SK-N-SH (cell line): Measurements from ENCODE around the gene R3HDM2. TPM values are rescaled to one million over a fixed set of nuclear protein-coding genes. Genes with fewer than 3 reads are reported as not detected.
"Not testable (repeated sequence)": the region's sequence is repeated elsewhere in the genome, so short reads cannot be mapped to it uniquely, and the experiment has no call there.

Experiments used
- CTCF ChIA-PET: fragments of 300-600, 350-600 bp; formaldehyde crosslinking; extraction: SDS; loops from one replicate; lab custom pipeline; 2021; lab: Yijun Ruan, JAX
- POLR2A ChIA-PET: fragments of 350-600 bp; sonication (Branson Sonifier 250); formaldehyde crosslinking; extraction: SDS; loops from one replicate; lab custom pipeline; 2020; ENCODE audit warnings: antibody characterized with exemption, inconsistent platforms; lab: Yijun Ruan, JAX
- DNase-seq: peaks from one replicate; pipeline ENCODE4 v3.0.0; 2012
- H2AFZ ChIP-seq: fragments of 200-600 bp; sonication (generic); 2 replicates; pipeline ENCODE4 v1.8.1; 2016; ENCODE audit warnings: antibody characterized with exemption, mild to moderate bottlenecking, low read depth
- H3F3A ChIP-seq: fragments of 200-600 bp; sonication (generic); replicated peaks from 2 replicates; pipeline ENCODE3; 2016; ENCODE audit warnings: antibody characterized with exemption, mild to moderate bottlenecking; ENCODE audit not compliant: insufficient read depth
- H3K27ac ChIP-seq, 2 experiments: fragments of 200-500 bp in 1 of 2; fragments of 200-600 bp in 1 of 2; sonication (Bioruptor generic) in 1 of 2; sonication (generic), shearing (Covaris generic) in 1 of 2; 2 replicates each; pipeline versions ENCODE4 v1.5.1 to v1.6.1; 2014 to 2016; ENCODE audit warnings: low read depth in 2 of 2, inconsistent platforms in 1 of 2, low read length in 1 of 2, mild to moderate bottlenecking in 1 of 2, mixed read lengths in 1 of 2
- H3K27me3 ChIP-seq: fragments of 200-600 bp; sonication (generic), shearing (Covaris generic); 2 replicates; pipeline ENCODE4 v1.6.1; 2016; ENCODE audit warnings: mixed run types; ENCODE audit not compliant: insufficient read depth
- H3K36me3 ChIP-seq, 2 experiments: fragments of 200-500 bp in 1 of 2; fragments of 200-600 bp in 1 of 2; sonication (Bioruptor generic) in 1 of 2; sonication (generic) in 1 of 2; replicated peaks in 1 of 2; 2 replicates each; pipeline versions ENCODE3 to v1.5.1; 2014 to 2016; ENCODE audit warnings: low read length in 1 of 2, mild to moderate bottlenecking in 1 of 2; ENCODE audit not compliant: insufficient read depth in 2 of 2, control insufficient read depth in 1 of 2
- H3K4me1 ChIP-seq, 2 experiments: fragments of 200-500 bp in 1 of 2; fragments of 200-600 bp in 1 of 2; sonication (Bioruptor generic) in 1 of 2; sonication (generic), shearing (Covaris generic) in 1 of 2; 2 replicates each; pipeline versions ENCODE4 v1.5.1 to v1.6.1; 2014 to 2016; ENCODE audit warnings: low read depth in 1 of 2, low read length in 1 of 2, mixed run types in 1 of 2; ENCODE audit not compliant: insufficient read depth in 2 of 2, control insufficient read depth in 1 of 2
- H3K4me2 ChIP-seq: fragments of 200-600 bp; sonication (generic), shearing (Covaris generic); 2 replicates; pipeline ENCODE4 v1.6.1; 2017; ENCODE audit warnings: mixed run types
- H3K4me3 ChIP-seq, 2 experiments: fragments of 200-500 bp in 1 of 2; fragments of 200-600 bp in 1 of 2; sonication (Bioruptor generic) in 1 of 2; sonication (generic), shearing (Covaris generic) in 1 of 2; 2 replicates each; pipeline versions ENCODE4 v1.5.1 to v1.8.1; 2014 to 2016; ENCODE audit warnings: low read depth in 2 of 2, inconsistent platforms in 1 of 2, low read length in 1 of 2, mild to moderate bottlenecking in 1 of 2, mixed read lengths in 1 of 2, moderate library complexity in 1 of 2
- H3K79me2 ChIP-seq: fragments of 200-600 bp; sonication (generic); 2 replicates; pipeline ENCODE4 v1.8.1; 2017; ENCODE audit warnings: mild to moderate bottlenecking; ENCODE audit not compliant: insufficient read depth
- H3K9ac ChIP-seq: fragments of 200-600 bp; sonication (generic); 2 replicates; pipeline ENCODE4 v1.6.1; 2017; ENCODE audit warnings: mixed run types
- H3K9me2 ChIP-seq: fragments of 200-600 bp; sonication (generic); 2 replicates; pipeline ENCODE4 v1.6.1; 2017; ENCODE audit warnings: mixed run types
- H3K9me3 ChIP-seq: fragments of 200-600 bp; sonication (generic); 2 replicates; pipeline ENCODE4 v1.6.1; 2017; ENCODE audit warnings: mixed run types, mild to moderate bottlenecking, moderate library complexity
- H4K20me1 ChIP-seq: fragments of 200-600 bp; sonication (generic); 2 replicates; pipeline ENCODE4 v1.6.1; 2017; ENCODE audit warnings: mild to moderate bottlenecking, mixed run types; ENCODE audit not compliant: insufficient read depth
- CHD2 ChIP-seq: fragments of 150-350 bp; IDR thresholded peaks from 2 replicates; pipeline ENCODE4 v1.6.1; 2018; ENCODE audit warnings: low read length; ENCODE audit not compliant: partially characterized antibody
- EP300 ChIP-seq, 2 experiments: IDR thresholded peaks; 2 replicates each; pipeline versions ENCODE4 v1.4.0 to v1.6.1; 2012; ENCODE audit warnings: borderline replicate concordance in 1 of 2, low read depth in 1 of 2, low read length in 1 of 2
- EZH2phosphoT487 ChIP-seq: fragments of 200-600 bp; sonication (generic); IDR thresholded peaks from 2 replicates; pipeline ENCODE4 v1.6.1; 2017; ENCODE audit warnings: low read depth, mixed run types, mild to moderate bottlenecking, antibody characterized with exemption, moderate library complexity, borderline replicate concordance
- NRF1 ChIP-seq: IDR thresholded peaks from 2 replicates; pipeline ENCODE4 v1.6.1; 2012; ENCODE audit warnings: low read depth, mild to moderate bottlenecking, low read length
- RAD21 ChIP-seq: IDR thresholded peaks from 2 replicates; pipeline ENCODE4 v1.6.1; 2012; ENCODE audit warnings: mild to moderate bottlenecking, low read length
- SIN3A ChIP-seq: IDR thresholded peaks from 2 replicates; pipeline ENCODE4 v1.6.1; 2012; ENCODE audit warnings: low read depth, mild to moderate bottlenecking, low read length, moderate library complexity, borderline replicate concordance
- TAF1 ChIP-seq: IDR thresholded peaks from 2 replicates; pipeline ENCODE4 v1.6.1; 2012; ENCODE audit warnings: low read depth, mild to moderate bottlenecking, low read length, moderate library complexity, borderline replicate concordance
- TEAD4 ChIP-seq: IDR thresholded peaks from 2 replicates; pipeline ENCODE4 v1.4.0; 2012; ENCODE audit warnings: mild to moderate bottlenecking, borderline replicate concordance; ENCODE audit not compliant: insufficient read depth
- ZBTB33 ChIP-seq: IDR thresholded peaks from 2 replicates; pipeline ENCODE4 v1.4.0; 2012; ENCODE audit warnings: low read depth, borderline replicate concordance
- WGBS: methylation state at CpG from one replicate; pipeline ENCODE4 v1.1.6; 2017; ENCODE audit warnings: low lambda C conversion rate; 5-methylcytosine and 5-hydroxymethylcytosine counted together
- polyA plus RNA-seq, 3 experiments: library from polyadenylated mRNA; depleted of rRNA; stranded (reverse); fragments of >200 nt; gene quantifications; 2 replicates each; pipeline ENCODE4 v1.2.3, GENCODE V29; 2012

The R3HDM2 gene
- polyA plus RNA-seq, 1 of the 3 experiments (the other 2 are of a cell fraction): 23.1 TPM

GRCh38 chr12:57441846-57442427, 11.1 kb upstream of the R3HDM2 start:
- no peaks in the 10 kb centered on the region for H3K36me3 ChIP-seq
- CTCF ChIA-PET: interaction anchor here (1.0 to 6.2 kb wide), 3 partner anchors 12 to 20 kb away, joined by 5 to 49 read pairs (median 6); partner anchors contain the start of genes GLI1 and INHBE
- no peaks in the 10 kb centered on the region for H3K9me2 ChIP-seq
- H3K4me2 ChIP-seq: no peak overlapping the region
- H3K27ac ChIP-seq: no peak overlapping the region
- no peak for TF ChIP-seq EZH2phosphoT487
- no peak for TF ChIP-seq RAD21
- no peak for TF ChIP-seq TAF1
- TF ChIP-seq EP300 (IDR thresholded peaks at IDR 0.05; ENCODE audit: borderline replicate concordance in 1 of 2, low read depth in 1 of 2, low read length in 1 of 2): no peak
- TF ChIP-seq TEAD4: no peak
- no peak for TF ChIP-seq SIN3A
- no peak for TF ChIP-seq ZBTB33
- TF ChIP-seq CHD2: no peak
- no peak for TF ChIP-seq NRF1
- TF ChIP-seq, all 33 proteins: peak for 0
- H3K27me3 ChIP-seq: no peaks in the 10 kb centered on the region
- H3K79me2 ChIP-seq: no peaks in the 10 kb centered on the region
- no peak overlapping the region for H2AFZ ChIP-seq
- POLR2A ChIA-PET: interaction anchor here (0.7 kb wide), 1 partner anchor 169 kb away, joined by 8 read pairs; no protein-coding TSS in a partner anchor
- H4K20me1 ChIP-seq: no peaks in the 10 kb centered on the region
- 100% methylated on average over 1 of the region's 1 CpG for WGBS
- H3K9ac ChIP-seq: no peak overlapping the region
- H3K4me3 ChIP-seq: no peak overlapping the region
- DNase-seq: no peak
- H3F3A ChIP-seq: no peaks in the 10 kb centered on the region
- no peaks in the 10 kb centered on the region for H3K4me1 ChIP-seq
- H3K9me3 ChIP-seq: no peaks in the 10 kb centered on the region

- H3K9me2 ChIP-seq, H3K27ac ChIP-seq, H3K9me3 ChIP-seq, DNase-seq, H3K4me3 ChIP-seq, H3F3A ChIP-seq, H3K36me3 ChIP-seq, H3K9ac ChIP-seq, H3K79me2 ChIP-seq, H2AFZ ChIP-seq, H3K27me3 ChIP-seq, H3K4me1 ChIP-seq, POLR2A ChIA-PET, H4K20me1 ChIP-seq, H3K4me2 ChIP-seq: not testable (repeated sequence)
- WGBS: 32% methylated on average over 2 of the region's 2 CpGs
- CTCF ChIA-PET: interaction anchor here (1.5 to 6.2 kb wide), 2 partner anchors 13 to 21 kb away, joined by 5 to 49 read pairs; partner anchors contain the start of gene INHBE
Measured at GRCh38 chr12:57441393-57441792, 10.6 kb upstream of the R3HDM2 start.
